HFF-Myc (cell line): ENCODE data around the gene ADAP1.

Experiments
- DNase-seq: peaks from one replicate; pipeline ENCODE4 v3.0.0-alpha.2; 2011; ENCODE audit warnings: low read depth; ENCODE audit errors: extremely low read depth
- H3K4me3 ChIP-seq: replicated peaks from 2 replicates; pipeline ENCODE4 v1.5.1; 2011; ENCODE audit warnings: low read depth, mild to moderate bottlenecking, control low read depth, low read length
- TF ChIP-seq, protein P1 (sequence below): IDR thresholded peaks from 2 replicates; pipeline ENCODE4 v1.5.1; 2012; ENCODE audit warnings: mild to moderate bottlenecking, low read depth, low read length, control low read depth; ENCODE audit errors: missing control alignments

ADAP1 gene

GRCh38 chr7:990933-991728 is 36.7 kb upstream of the ADAP1 start:
- TF ChIP-seq, protein P1, sequence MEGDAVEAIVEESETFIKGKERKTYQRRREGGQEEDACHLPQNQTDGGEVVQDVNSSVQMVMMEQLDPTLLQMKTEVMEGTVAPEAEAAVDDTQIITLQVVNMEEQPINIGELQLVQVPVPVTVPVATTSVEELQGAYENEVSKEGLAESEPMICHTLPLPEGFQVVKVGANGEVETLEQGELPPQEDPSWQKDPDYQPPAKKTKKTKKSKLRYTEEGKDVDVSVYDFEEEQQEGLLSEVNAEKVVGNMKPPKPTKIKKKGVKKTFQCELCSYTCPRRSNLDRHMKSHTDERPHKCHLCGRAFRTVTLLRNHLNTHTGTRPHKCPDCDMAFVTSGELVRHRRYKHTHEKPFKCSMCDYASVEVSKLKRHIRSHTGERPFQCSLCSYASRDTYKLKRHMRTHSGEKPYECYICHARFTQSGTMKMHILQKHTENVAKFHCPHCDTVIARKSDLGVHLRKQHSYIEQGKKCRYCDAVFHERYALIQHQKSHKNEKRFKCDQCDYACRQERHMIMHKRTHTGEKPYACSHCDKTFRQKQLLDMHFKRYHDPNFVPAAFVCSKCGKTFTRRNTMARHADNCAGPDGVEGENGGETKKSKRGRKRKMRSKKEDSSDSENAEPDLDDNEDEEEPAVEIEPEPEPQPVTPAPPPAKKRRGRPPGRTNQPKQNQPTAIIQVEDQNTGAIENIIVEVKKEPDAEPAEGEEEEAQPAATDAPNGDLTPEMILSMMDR: no peak
- no peak for DNase-seq
- H3K4me3 ChIP-seq: no peak overlapping the region

- no peak overlapping the region for H3K4me3 ChIP-seq
- DNase-seq: no peak
- TF ChIP-seq, protein P1: no peak
These were observed 36.0 kb upstream of the ADAP1 start for GRCh38 chr7:990352-990932.

GRCh38 chr7:988963-989529 is 34.6 kb upstream of the ADAP1 start:
- no peak overlapping the region for H3K4me3 ChIP-seq
- TF ChIP-seq, protein P1: no peak
- DNase-seq: no peak

- no peak overlapping the region for H3K4me3 ChIP-seq
- DNase-seq: no peak
- TF ChIP-seq, protein P1: no peak
These were observed 34.0 kb upstream of the ADAP1 start for GRCh38 chr7:988426-988911.

- TF ChIP-seq, protein P1: no peak
These were observed 33.4 kb upstream of the ADAP1 start for GRCh38 chr7:987909-988308.

DNA sequence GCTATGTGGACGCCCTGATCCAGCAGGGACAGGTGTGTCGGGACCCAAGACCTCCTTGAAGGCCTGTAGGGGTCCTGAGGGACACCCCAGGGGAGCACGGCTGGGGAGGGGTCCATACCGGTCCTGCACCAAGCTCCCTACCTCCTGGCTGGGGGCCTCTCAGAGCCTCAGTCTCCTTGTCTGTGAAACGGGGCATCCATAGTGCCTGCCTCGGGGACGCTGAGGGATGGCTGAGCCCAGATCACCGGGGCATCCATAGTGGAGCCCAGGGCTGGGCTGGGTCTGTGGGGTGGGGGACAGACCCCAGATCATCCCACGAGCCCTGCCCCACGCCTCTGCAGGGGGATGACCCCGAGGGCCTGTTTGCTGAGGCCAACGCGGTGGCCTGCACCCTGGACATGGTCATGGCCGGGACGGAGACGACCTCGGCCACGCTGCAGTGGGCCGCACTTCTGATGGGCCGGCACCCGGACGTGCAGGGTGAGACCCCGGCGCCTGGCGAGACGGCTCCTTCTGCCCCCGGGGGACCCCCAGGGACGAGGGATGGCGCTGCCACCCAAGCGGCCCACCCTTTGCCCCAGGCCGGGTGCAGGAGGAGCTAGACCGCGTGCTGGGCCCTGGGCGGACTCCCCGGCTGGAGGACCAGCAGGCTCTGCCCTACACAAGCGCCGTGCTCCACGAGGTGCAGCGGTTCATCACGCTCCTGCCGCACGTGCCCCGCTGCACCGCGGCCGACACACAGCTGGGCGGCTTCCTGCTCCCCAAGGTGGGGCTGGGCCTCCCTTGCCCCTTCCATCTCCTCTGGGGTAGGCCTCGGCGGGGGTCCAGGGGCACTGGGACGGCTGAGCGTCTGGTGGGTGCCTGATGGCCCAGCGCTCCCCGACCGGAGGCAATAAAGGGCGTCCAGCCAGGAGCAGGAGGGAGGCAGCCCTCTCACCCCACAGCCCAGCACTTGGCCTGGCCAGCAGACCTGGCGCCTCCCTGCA is 32.6 kb upstream of the ADAP1 start:
- H3K4me3 ChIP-seq: no peak overlapping the region
- DNase-seq: no peak
- TF ChIP-seq, protein P1: no peak

More at GRCh38 chr7:987909-988308, 33.4 kb upstream of the ADAP1 start:
- no peak for DNase-seq
- no peak overlapping the region for H3K4me3 ChIP-seq
